Testis (tissue), 3 donors: Measurements from ENCODE around the gene OPTN. TPM values are rescaled to one million over a fixed set of nuclear protein-coding genes. Genes with fewer than 3 reads are reported as not detected.

ENCODE experiments used
- DNase-seq: peaks from one replicate; pipeline ENCODE4 v3.0.0-alpha.2; 2019
- H3K27ac ChIP-seq, 2 donors: fragments of 200-600 bp; sonication (generic); one replicate each; pipeline ENCODE4 v1.5.1; 2019
- H3K27me3 ChIP-seq: fragments of 200-600 bp; sonication (generic); one replicate; pipeline ENCODE4 v1.5.1; 2019
- H3K36me3 ChIP-seq: fragments of 200-600 bp; sonication (generic); one replicate; pipeline ENCODE4 v1.5.1; 2017; ENCODE audit warnings: low read depth; ENCODE audit errors: missing control alignments
- H3K4me1 ChIP-seq: fragments of 200-600 bp; sonication (generic); one replicate; pipeline ENCODE4 v1.5.1; 2019
- H3K4me3 ChIP-seq, 2 donors: fragments of 200-600 bp; sonication (generic); one replicate each; pipeline ENCODE4 v1.5.1; 2017 to 2019
- H3K9me3 ChIP-seq: fragments of 200-600 bp; sonication (generic); one replicate; pipeline ENCODE4 v1.5.1; 2017
- CTCF ChIP-seq, 3 experiments: fragments of 450-650 bp in 2 of 3; fragments of 200-600 bp in 1 of 3; sonication (generic) in 1 of 3; IDR thresholded peaks; one replicate each; pipeline ENCODE4 v1.5.1; 2016 to 2019; ENCODE audit warnings: antibody characterized with exemption in 3 of 3, mild to moderate bottlenecking in 2 of 3, moderate library complexity in 1 of 3
- POLR2A ChIP-seq: fragments of 450-650 bp; IDR thresholded peaks from one replicate; pipeline ENCODE4 v1.6.1; 2017; ENCODE audit warnings: antibody characterized with exemption, mild to moderate bottlenecking, moderate library complexity
- WGBS, 2 donors: methylation state at CpG; one replicate each; pipeline ENCODE4 v1.1.5; 2018; 5-methylcytosine and 5-hydroxymethylcytosine counted together
- intact Hi-C: fragments of 100-400 bp; cut with DNase I; formaldehyde crosslinking; loops from one replicate; pipeline ENCODE4 v1.15.1; 2023; ENCODE audit warnings: low total_unique reads
- polyA plus RNA-seq: library from polyadenylated mRNA; stranded (reverse); fragments of 350-450 nt; fragmentation: Illumina TruSeq; extraction: RNeasy Lipid Tissue Mini Kit (QIAGEN cat#74804); gene quantifications from one replicate; pipeline ENCODE4 v1.2.3, GENCODE V29; 2014; ENCODE audit warnings: low read depth, low replicate concordance; ENCODE audit not compliant: insufficient read depth
- total RNA-seq, 2 donors: library from RNA; depleted of rRNA; stranded (reverse); fragments of >200 nt; gene quantifications; one replicate each; pipeline ENCODE4 v1.2.3, GENCODE V29; 2016

The OPTN gene
- total and polyA plus RNA-seq, 3 donors from 2014 or later: 87.5 to 130 (median 109) TPM

- Histone ChIP-seq H3K9me3 (no peaks in the 10 kb centered on the region), H3K27ac (no peak overlapping the region), H3K27me3 (no peaks in the 10 kb centered on the region), H3K36me3 (no peaks in the 10 kb centered on the region), H3K4me1 (peaks cover 4% of the 10 kb centered on the region), H3K4me3 (no peak overlapping the region)
- intact Hi-C loops: no loop called here
- DNase-seq: no peak
- no peak for TF ChIP-seq CTCF (IDR thresholded peaks at IDR 0.05)
- TF ChIP-seq POLR2A: no peak
- 88 to 90% methylated on average over 4 of the region's 4 CpGs for WGBS, 2 donors
Measured at GRCh38 chr10:13140627-13141190, 40.7 kb downstream of the OPTN start.

GRCh38 chr10:13143766-13144165 lies 43.8 kb downstream of the OPTN start:
- H3K4me1 ChIP-seq: peaks cover 4% of the 10 kb centered on the region
- intact Hi-C loops: no loop called here
- no peak overlapping the region for H3K4me3 ChIP-seq
- H3K27ac ChIP-seq: no peak overlapping the region
- DNase-seq: no peak
- no peaks in the 10 kb centered on the region for H3K36me3 ChIP-seq
- TF ChIP-seq CTCF (IDR thresholded peaks at IDR 0.05) (no peak), POLR2A (no peak)
- WGBS, 2 donors: 82 to 94% methylated on average over 1 of the region's 1 CpG
- no peaks in the 10 kb centered on the region for H3K27me3 ChIP-seq
- H3K9me3 ChIP-seq: no peaks in the 10 kb centered on the region

- H3K27me3 ChIP-seq: no peaks in the 10 kb centered on the region
- H3K4me3 ChIP-seq: no peak overlapping the region
- WGBS, 2 donors: 94 to 95% methylated on average over 3 of the region's 3 CpGs
- intact Hi-C loops: no loop called here
- TF ChIP-seq CTCF (IDR thresholded peaks at IDR 0.05) (no peak), POLR2A (no peak)
- no peak overlapping the region for H3K27ac ChIP-seq
- H3K9me3 ChIP-seq: no peaks in the 10 kb centered on the region
- no peaks in the 10 kb centered on the region for H3K36me3 ChIP-seq
- H3K4me1 ChIP-seq: peaks cover 4% of the 10 kb centered on the region
- DNase-seq: no peak
Measured at GRCh38 chr10:13144814-13145213, 44.9 kb downstream of the OPTN start.

DNA sequence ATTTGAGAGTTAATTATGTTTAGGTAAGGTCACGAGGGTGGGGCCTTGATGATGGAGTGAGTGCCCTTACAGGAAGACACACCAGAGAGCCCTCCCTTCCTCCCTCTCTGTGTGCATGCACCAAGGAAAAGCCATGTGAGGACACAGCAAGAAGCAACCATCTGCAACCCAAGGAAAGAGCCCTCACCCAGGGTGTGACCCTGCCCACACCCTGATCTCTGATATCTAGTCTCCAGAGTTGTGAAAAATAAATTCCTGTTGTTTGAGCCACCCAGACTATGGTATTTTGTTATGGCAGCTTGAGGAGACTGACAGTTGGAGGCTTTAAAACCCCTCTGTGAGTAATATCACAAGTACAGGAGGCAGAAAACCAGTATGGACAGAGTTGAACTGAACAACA lies 46.4 kb downstream of the OPTN start:
- no peaks in the 10 kb centered on the region for H3K9me3 ChIP-seq
- DNase-seq: no peak
- 88% methylated on average over 1 of the region's 1 CpG for WGBS, 2 donors
- no peak overlapping the region for H3K4me3 ChIP-seq
- H3K4me1 ChIP-seq: peaks cover 4% of the 10 kb centered on the region
- TF ChIP-seq POLR2A (no peak), CTCF (IDR thresholded peaks at IDR 0.05) (no peak)
- no peak overlapping the region for H3K27ac ChIP-seq
- H3K27me3 ChIP-seq: no peaks in the 10 kb centered on the region
- H3K36me3 ChIP-seq: no peaks in the 10 kb centered on the region
- intact Hi-C loops: no loop called here

DNA sequence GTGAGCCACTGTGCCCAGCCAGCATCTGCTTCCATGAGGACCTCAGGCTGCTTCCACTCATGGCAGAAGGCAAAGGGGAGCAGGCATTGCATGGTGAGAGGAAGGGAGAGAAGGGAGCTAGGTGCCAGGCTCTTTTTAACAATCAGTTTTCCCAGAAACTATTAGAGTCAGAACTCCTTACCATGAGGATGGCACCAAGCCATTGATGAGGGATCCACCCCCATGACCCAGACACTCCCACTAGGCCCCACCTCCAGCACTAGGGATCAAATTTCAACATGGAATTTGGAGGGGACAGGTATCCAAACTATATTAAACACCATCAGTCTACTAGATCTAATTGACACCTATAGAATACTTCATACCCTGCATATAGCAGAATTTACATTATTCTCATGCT lies 47.2 kb downstream of the OPTN start:
- no peak for DNase-seq
- Histone ChIP-seq H3K4me3 (no peak overlapping the region), H3K9me3 (no peaks in the 10 kb centered on the region), H3K27ac (no peak overlapping the region), H3K4me1 (peaks cover 4% of the 10 kb centered on the region), H3K27me3 (no peaks in the 10 kb centered on the region), H3K36me3 (no peaks in the 10 kb centered on the region)
- TF ChIP-seq CTCF (IDR thresholded peaks at IDR 0.05) (no peak), POLR2A (no peak)
- intact Hi-C loops: no loop called here
